Measurements from ENCODE around the gene CHCT1.
A peak's percentile ranks its signal among the peaks of the same experiment; 100 is the strongest.

CHCT1 gene

DNA sequence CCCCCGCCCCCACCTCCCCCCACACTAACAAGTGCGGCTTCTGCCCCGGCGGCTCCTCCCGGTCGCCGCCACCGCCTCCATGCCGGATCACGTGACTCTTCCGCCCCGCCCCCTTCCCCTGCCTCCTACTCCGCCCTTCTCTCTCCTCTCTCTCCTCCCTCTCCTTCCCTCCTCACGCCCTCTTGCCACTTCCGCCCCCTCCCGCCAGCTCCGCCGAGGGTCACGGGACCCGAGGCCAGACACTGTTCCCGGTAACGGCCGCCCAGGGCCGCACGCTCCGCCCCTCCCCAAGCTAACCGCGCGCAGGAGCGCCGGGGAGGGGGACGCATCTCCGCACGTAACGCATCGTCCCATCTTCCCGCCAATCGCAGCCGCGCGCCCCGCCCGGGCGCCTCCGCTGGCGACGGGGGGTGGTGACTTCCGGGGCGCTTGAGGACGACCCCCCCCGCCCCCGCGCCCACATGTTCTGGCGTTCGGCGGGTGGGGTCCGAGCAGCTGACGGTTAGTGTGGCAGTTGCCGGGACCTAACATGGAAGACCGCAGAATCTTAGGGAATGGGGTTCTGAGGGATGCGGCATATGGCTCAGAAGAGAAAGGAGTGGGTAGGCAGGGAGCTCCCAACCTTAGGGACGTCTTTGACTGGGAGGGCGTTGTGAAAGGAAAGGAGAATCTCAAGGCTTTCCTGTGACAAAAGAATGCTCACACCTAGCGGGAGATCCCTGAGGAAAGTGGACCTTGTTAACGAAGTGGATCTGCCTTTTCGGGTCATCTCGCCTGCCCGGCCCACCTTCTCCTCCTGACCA, 30.0 kb upstream of the CHCT1 start, which contains the start of gene USP32:
Gene USP32 (minus strand): TSS at position 92 of the 803 bp plus-strand sequence. CDS start 194 bp downstream, outside the sequence.
- Histone ChIP-seq H3K9me3 (ENCODE audit: control insufficient read depth, insufficient read depth, low read depth, low read length) (no peaks in the 10 kb centered on the region), H3K4me3 (ENCODE audit: low read depth, low read length) (peak within 1 kb of the TSS; percentile 88), H3K27ac (ENCODE audit: extremely low read depth, low read depth, low read length) (peak within 1 kb of the TSS; percentile 91), H3K36me3 (ENCODE audit: control insufficient read depth in 2 of 2, insufficient read depth in 1 of 2, low read length in 2 of 2) (no peaks in the 10 kb centered on the region), H3K4me1 (ENCODE audit: control insufficient read depth, insufficient read depth, low read length) (peaks cover 8% of the 10 kb centered on the region)
- CTCF ChIA-PET = interaction anchor here (0.9 kb wide), 1 partner anchor 10 kb away, joined by 4 read pairs; no protein-coding TSS in a partner anchor
- POLR2A ChIA-PET = interaction anchor here (0.6 to 1.8 kb wide), 23 partner anchors 8 to 771 kb away, joined by 3 to 14 read pairs (median 3); partner anchors contain the start of gene PPM1D
- peak; percentile 62 for TF ChIP-seq ZSCAN18 (tag by site-specific recombination; IDR thresholded peaks at IDR 0.05)
- peak; percentile 100 for TF ChIP-seq ZNF423 (tag by site-specific recombination; IDR thresholded peaks at IDR 0.05)
- no peak for TF ChIP-seq ZFP41 (tag by site-specific recombination; IDR thresholded peaks at IDR 0.05; ENCODE audit: borderline replicate concordance)
- TF ChIP-seq ZNF530 (tag by site-specific recombination; IDR thresholded peaks at IDR 0.05; ENCODE audit: low read depth) = no peak
- peak; percentile 89 for TF ChIP-seq KLF16 (tag by site-specific recombination; IDR thresholded peaks at IDR 0.05)
- 0 out of 2 replicates have a peak, but pooled peaks have one; percentile 38 for TF ChIP-seq REPIN1 (tag by site-specific recombination; IDR thresholded peaks at IDR 0.05; ENCODE audit: low read depth)
- no peak for TF ChIP-seq ZNF621 (tag by site-specific recombination; IDR thresholded peaks at IDR 0.05)
- no peak for TF ChIP-seq ZNF146 (tag by site-specific recombination; IDR thresholded peaks at IDR 0.05)
- peak; percentile 37; the same call in 1 of the 2 replicates for TF ChIP-seq GLIS1 (tag by site-specific recombination; IDR thresholded peaks at IDR 0.05)
- TF ChIP-seq ATF2 (tag by site-specific recombination; IDR thresholded peaks at IDR 0.05; ENCODE audit: low read depth) = no peak
- peak; percentile 74 for TF ChIP-seq ZIC2 (tag by site-specific recombination; IDR thresholded peaks at IDR 0.05)
- no peak for TF ChIP-seq ZNF175 (tag by site-specific recombination; IDR thresholded peaks at IDR 0.05)
- TF ChIP-seq ZBTB20 (tag by site-specific recombination; IDR thresholded peaks at IDR 0.05) = peak; percentile 54
- TF ChIP-seq PRDM4 (tag by site-specific recombination; IDR thresholded peaks at IDR 0.05) = peak; percentile 49; the same call in 1 of the 2 replicates
- TF ChIP-seq EGR2 (tag by site-specific recombination; IDR thresholded peaks at IDR 0.05; ENCODE audit: low read depth) = peak; percentile 99
- no peak for TF ChIP-seq ZNF211 (tag by site-specific recombination; IDR thresholded peaks at IDR 0.05; ENCODE audit: low read depth)
- peak; percentile 85 for TF ChIP-seq ZNF629 (tag by site-specific recombination; IDR thresholded peaks at IDR 0.05)
- TF ChIP-seq ZBTB1 (tag by site-specific recombination; IDR thresholded peaks at IDR 0.05) = peak; percentile 91
- TF ChIP-seq, protein P1, sequence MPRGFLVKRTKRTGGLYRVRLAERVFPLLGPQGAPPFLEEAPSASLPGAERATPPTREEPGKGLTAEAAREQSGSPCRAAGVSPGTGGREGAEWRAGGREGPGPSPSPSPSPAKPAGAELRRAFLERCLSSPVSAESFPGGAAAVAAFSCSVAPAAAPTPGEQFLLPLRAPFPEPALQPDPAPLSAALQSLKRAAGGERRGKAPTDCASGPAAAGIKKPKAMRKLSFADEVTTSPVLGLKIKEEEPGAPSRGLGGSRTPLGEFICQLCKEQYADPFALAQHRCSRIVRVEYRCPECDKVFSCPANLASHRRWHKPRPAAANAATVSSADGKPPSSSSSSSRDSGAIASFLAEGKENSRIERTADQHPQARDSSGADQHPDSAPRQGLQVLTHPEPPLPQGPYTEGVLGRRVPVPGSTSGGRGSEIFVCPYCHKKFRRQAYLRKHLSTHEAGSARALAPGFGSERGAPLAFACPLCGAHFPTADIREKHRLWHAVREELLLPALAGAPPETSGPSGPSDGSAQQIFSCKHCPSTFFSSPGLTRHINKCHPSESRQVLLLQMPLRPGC (tag by site-specific recombination; IDR thresholded peaks at IDR 0.05) = peak; percentile 73
- TF ChIP-seq, protein P2, sequence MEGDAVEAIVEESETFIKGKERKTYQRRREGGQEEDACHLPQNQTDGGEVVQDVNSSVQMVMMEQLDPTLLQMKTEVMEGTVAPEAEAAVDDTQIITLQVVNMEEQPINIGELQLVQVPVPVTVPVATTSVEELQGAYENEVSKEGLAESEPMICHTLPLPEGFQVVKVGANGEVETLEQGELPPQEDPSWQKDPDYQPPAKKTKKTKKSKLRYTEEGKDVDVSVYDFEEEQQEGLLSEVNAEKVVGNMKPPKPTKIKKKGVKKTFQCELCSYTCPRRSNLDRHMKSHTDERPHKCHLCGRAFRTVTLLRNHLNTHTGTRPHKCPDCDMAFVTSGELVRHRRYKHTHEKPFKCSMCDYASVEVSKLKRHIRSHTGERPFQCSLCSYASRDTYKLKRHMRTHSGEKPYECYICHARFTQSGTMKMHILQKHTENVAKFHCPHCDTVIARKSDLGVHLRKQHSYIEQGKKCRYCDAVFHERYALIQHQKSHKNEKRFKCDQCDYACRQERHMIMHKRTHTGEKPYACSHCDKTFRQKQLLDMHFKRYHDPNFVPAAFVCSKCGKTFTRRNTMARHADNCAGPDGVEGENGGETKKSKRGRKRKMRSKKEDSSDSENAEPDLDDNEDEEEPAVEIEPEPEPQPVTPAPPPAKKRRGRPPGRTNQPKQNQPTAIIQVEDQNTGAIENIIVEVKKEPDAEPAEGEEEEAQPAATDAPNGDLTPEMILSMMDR (tag by site-specific recombination; IDR thresholded peaks at IDR 0.05) = peak; percentile 84
- TF ChIP-seq OSR2 (tag by site-specific recombination; IDR thresholded peaks at IDR 0.05) = peak; percentile 87
- peak; percentile 90 for TF ChIP-seq ZNF600 (tag by site-specific recombination; IDR thresholded peaks at IDR 0.05)
- no peak for TF ChIP-seq ZNF670 (tag by site-specific recombination; IDR thresholded peaks at IDR 0.05; ENCODE audit: low read depth)
- TF ChIP-seq ZNF529 (tag by site-specific recombination; IDR thresholded peaks at IDR 0.05; ENCODE audit: insufficient replicate concordance) = no peak
- peak; percentile 99 for TF ChIP-seq SP3 (tag by site-specific recombination; IDR thresholded peaks at IDR 0.05)
- TF ChIP-seq SP7 (tag by site-specific recombination; IDR thresholded peaks at IDR 0.05) = peak; percentile 88
- no peak for TF ChIP-seq ZNF132 (tag by site-specific recombination; IDR thresholded peaks at IDR 0.05; ENCODE audit: borderline replicate concordance)
- peak; percentile 100 for TF ChIP-seq KLF8 (tag by site-specific recombination; IDR thresholded peaks at IDR 0.05)
- no peak; the same call in none of the 2 replicates for TF ChIP-seq SCRT2 (tag by site-specific recombination; IDR thresholded peaks at IDR 0.05)
- TF ChIP-seq ZNF202 (tag by site-specific recombination; IDR thresholded peaks at IDR 0.05; ENCODE audit: borderline replicate concordance) = no peak
